Stimulated activated CD8-positive, alpha-beta memory T cell treated with anti-CD3 and anti-CD28 coated beads, Interleukin-12 subunit alpha, Interleukin-12 subunit beta, amount 100 ng/mL, for 24 hours (primary cell): ENCODE results near the gene APOA5.
"Not testable (repeated sequence)": the region's sequence is repeated elsewhere in the genome, so short reads cannot be mapped to it uniquely, and the experiment has no call there.

Source experiments
- DNase-seq: peaks from one replicate; pipeline ENCODE4 v3.0.0-alpha.2; 2020; ENCODE audit errors: extremely low read depth

APOA5 gene

DNA sequence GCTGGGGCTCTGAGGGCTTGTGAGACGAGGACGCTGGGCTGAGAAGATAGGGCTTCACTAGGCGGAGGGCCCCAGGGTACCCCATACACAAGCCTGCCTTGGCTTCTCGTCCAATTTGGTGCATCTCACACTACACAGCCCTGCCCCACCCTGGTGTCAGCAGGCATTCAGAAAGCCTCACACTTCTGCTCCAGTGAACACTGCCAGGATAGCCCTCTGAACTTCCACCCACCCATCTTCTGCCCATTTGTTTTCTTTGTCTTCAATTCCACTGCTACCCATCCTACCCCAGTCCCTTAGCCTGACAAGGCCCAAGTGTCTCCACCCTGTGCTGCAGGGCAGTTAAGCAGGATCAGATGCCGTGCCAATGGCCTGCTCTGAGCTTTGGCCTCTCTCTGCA lies 17.0 kb downstream of the APOA5 start:
- DNase-seq = no peak

DNA sequence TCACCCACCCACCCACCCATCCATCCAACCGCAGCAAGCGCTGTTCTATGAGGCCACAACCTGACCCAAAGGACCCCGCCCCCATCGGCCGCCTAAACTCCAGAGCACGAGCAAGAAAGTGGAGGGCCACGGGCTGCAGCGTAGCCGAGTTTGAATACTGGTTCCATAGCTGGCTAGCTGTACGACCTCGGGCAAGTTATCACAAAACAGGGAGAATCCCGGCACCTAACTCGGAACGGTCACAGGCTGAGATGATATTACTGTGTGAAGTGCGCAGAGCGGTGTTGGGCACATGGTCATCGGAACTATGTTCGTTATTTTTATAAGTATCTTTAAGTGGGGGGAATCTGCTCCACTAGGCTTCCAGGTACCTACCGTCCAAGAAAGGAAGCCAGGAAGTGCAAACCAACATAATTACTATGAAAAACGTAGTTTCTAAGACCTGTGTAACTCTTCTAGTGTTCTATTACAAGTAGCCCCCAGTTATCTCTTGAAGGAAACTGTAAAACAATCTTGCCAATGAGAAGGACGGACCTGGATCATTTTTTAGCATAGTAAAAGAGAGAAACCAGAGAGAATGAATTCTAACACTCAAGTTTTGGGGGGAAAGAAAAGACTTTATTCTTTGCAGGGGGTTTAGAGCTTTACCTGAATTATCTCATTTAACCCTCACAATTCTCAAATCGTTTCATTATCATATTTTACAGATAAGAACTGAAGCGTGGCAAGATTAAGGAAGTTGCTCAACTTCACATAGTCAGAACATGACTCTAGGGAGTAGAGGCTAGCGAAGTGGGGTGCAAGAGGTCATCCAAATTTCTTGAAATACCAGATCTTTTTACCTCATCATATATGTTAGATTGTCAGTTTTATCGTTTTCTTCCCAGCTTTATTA lies 18.2 kb downstream of the APOA5 start:
- DNase-seq = no peak

- DNase-seq = peak; percentile 85
Measured at GRCh38 chr11:116772443-116773202, 19.1 kb downstream of the APOA5 start, which contains the start of gene BUD13. Gene BUD13 (minus strand): TSS chr11:116772987. CDS start chr11:116772964, 23 bp downstream.

DNA sequence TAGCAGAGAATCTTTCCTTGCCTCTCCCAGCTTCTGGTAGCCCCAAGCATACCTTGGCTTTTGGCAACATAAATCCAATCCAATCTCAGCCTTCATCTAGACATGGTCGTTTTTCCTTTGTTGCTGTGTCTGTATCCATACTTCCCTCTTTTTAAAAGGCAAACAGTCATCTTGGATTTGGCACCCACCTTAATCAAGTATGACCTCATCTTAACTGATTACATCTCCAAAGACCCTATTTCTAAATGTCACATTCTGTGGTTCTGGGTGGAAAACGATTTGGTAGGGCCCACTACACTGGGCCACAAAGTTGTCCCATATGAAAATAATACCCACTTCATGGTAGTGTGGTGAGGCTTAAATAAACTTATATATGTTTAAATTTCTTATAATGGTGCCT lies 19.7 kb downstream of the APOA5 start:
- no peak for DNase-seq

GRCh38 chr11:116762132-116762531 lies 29.5 kb downstream of the APOA5 start:
- DNase-seq = no peak

DNA sequence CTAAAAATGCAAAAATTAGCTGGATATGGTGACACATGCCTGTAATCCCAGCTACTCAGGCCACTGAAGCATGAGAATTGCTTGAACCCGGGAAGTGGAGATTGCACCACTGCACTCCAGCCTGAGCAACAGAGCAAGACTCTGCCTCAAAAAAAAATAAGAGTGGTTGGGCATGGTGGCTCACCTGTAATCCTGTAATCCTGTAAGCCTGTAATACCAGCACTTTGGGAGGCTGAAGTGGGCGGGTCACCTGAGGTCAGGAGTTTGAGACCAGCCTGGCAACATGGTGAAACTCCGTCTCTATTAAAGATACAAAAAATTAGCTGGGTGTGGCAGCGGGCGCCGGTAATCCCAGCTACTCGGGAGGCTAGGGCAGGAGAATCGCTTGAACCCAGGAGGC lies 35.6 kb downstream of the APOA5 start:
- not testable (repeated sequence) for DNase-seq

GRCh38 chr11:116750070-116750718 lies 41.5 kb downstream of the APOA5 start:
- DNase-seq = no peak

DNA sequence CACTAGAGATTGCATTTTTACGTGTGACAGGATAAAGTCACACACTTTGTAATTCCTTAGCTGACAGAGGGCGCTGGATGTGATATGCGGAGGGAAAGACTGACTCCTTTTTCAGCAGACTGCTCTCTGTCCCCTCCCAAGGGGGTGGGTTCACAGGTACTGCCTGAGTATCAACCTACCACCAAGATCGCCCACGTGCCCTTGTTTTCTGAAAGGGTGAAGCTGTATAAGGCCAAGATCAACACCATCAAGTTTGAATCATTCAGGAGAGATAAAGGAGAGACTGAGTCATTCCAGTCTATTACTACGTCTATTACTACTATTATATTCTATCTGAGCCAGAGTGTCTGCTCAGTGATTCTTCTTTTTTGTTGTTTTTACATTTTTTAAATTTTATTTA lies 49.6 kb downstream of the APOA5 start:
- no peak for DNase-seq

- DNase-seq = no peak
Measured at GRCh38 chr11:116740741-116741140, 50.9 kb downstream of the APOA5 start.
